BJ (cell line): Measurements from ENCODE around the gene ARHGAP26. TPM values are rescaled to one million over a fixed set of nuclear protein-coding genes. Genes with fewer than 3 reads are reported as not detected.

ENCODE experiments used
- CTCF ChIA-PET: fragments of 350-600 bp; formaldehyde crosslinking; extraction: SDS; loops from one replicate; lab custom pipeline; 2021; ENCODE audit warnings: antibody characterized with exemption, inconsistent platforms; lab: Yijun Ruan, JAX
- POLR2A ChIA-PET: fragments of 300-600 bp; sonication (Branson Sonifier 250); formaldehyde crosslinking; extraction: SDS; loops from one replicate; lab custom pipeline; 2021; ENCODE audit warnings: antibody characterized with exemption; lab: Charles Lee
- DNase-seq: peaks from one replicate; pipeline ENCODE4 v3.0.0-alpha.2; 2011; ENCODE audit warnings: low read depth
- H3K27me3 ChIP-seq: 2 replicates; pipeline ENCODE4 v1.6.0; 2011; ENCODE audit warnings: low read length; ENCODE audit not compliant: control insufficient read depth, insufficient read depth
- H3K36me3 ChIP-seq: 2 replicates; pipeline ENCODE4 v1.5.1; 2011; ENCODE audit warnings: low read length; ENCODE audit not compliant: control insufficient read depth, insufficient read depth
- H3K4me3 ChIP-seq: 2 replicates; pipeline ENCODE4 v1.5.1; 2011; ENCODE audit warnings: low read depth, mild to moderate bottlenecking, control low read depth, low read length
- polyA plus RNA-seq: library from polyadenylated mRNA; depleted of rRNA; stranded (reverse); fragments of >200 nt; gene quantifications from 2 replicates; pipeline ENCODE4 v1.2.3, GENCODE V29; 2011
- TF ChIP-seq, protein P1 (sequence below): IDR thresholded peaks from 2 replicates; pipeline ENCODE4 v1.5.1; 2011; ENCODE audit warnings: low read depth, mild to moderate bottlenecking, control low read depth, inconsistent platforms, low read length, moderate library complexity; ENCODE audit not compliant: insufficient read depth

The ARHGAP26 gene
- polyA plus RNA-seq, 1 experiment, result 4.8 TPM

DNA sequence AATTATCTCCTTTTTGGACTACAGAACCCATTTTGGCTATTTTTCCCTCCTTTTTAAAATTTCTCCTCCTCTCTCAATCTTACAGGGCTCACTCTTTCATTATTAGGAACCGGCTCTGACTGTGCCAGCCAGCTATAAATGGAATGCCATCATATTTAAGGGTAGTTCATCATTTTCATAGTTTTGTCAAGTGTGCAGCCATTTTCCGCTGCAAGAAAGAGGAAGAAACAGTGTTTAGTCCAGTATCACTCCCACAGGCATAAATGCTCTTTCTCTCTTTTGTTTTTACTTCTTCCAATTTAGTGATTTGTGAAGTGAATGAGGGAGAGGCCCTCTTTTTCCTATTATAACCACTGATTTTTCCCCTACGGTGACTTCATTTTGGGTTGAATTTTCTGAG, 343.3 kb downstream of the ARHGAP26 start:
- no peak for DNase-seq
- TF ChIP-seq, protein P1, sequence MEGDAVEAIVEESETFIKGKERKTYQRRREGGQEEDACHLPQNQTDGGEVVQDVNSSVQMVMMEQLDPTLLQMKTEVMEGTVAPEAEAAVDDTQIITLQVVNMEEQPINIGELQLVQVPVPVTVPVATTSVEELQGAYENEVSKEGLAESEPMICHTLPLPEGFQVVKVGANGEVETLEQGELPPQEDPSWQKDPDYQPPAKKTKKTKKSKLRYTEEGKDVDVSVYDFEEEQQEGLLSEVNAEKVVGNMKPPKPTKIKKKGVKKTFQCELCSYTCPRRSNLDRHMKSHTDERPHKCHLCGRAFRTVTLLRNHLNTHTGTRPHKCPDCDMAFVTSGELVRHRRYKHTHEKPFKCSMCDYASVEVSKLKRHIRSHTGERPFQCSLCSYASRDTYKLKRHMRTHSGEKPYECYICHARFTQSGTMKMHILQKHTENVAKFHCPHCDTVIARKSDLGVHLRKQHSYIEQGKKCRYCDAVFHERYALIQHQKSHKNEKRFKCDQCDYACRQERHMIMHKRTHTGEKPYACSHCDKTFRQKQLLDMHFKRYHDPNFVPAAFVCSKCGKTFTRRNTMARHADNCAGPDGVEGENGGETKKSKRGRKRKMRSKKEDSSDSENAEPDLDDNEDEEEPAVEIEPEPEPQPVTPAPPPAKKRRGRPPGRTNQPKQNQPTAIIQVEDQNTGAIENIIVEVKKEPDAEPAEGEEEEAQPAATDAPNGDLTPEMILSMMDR, result no peak
- Histone ChIP-seq H3K27me3 (no peaks in the 10 kb centered on the region), H3K4me3 (no peak overlapping the region), H3K36me3 (no peaks in the 10 kb centered on the region)
- POLR2A ChIA-PET, result no interaction called here
- CTCF ChIA-PET, result interaction anchor here (0.8 kb wide), 1 partner anchor 16 kb away, joined by 3 read pairs; no protein-coding TSS in a partner anchor

DNA sequence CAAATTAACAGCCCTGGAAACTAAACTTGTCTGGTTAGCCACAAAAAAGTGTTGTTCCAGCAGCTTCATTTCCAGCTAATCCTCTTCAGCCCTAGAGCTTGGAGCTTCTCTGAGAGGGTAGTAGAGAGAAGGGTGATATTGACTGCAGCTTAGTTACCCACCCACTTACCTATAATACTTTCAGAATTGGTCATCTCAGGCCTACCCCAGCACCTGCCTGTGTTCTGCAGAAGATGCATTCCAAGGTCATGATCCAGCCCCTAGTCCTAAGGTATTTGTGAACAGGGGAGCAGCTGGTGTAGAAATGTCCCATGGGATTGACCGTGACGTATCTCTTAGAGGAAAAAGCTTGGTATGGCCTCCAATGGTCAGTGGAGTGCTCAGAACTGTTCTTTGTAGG, 344.3 kb downstream of the ARHGAP26 start:
- Histone ChIP-seq H3K27me3 (no peaks in the 10 kb centered on the region), H3K36me3 (no peaks in the 10 kb centered on the region), H3K4me3 (no peak overlapping the region)
- TF ChIP-seq, protein P1, result no peak
- ChIA-PET CTCF (interaction anchor here (1.1 kb wide), 1 partner anchor 14 kb away, joined by 3 read pairs; no protein-coding TSS in a partner anchor), POLR2A (no interaction called here)
- DNase-seq, result no peak

DNA sequence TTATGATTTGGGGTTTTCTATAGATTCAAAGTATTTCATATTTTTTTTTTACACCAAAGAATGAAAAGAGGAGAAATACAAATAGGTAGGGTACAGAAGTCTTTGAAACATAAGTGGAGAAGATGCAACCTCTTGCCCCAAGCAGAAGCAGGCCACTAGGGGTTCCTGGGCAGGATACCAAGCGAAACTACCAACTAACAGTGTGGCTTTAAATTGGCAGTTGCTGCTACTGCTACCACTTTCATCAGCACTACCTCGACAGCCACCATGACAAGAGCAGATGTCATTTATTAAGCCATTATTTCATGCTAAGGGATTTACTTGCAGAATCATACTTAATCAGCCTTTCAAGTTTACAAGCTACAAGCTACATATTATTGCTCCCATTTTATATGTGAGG, 345.2 kb downstream of the ARHGAP26 start:
- CTCF ChIA-PET, result interaction anchor here (1.1 kb wide), 1 partner anchor 15 kb away, joined by 3 read pairs; no protein-coding TSS in a partner anchor
- no peak for DNase-seq
- POLR2A ChIA-PET, result no interaction called here
- Histone ChIP-seq H3K4me3 (no peak overlapping the region), H3K36me3 (no peaks in the 10 kb centered on the region), H3K27me3 (no peaks in the 10 kb centered on the region)
- TF ChIP-seq, protein P1, result no peak

DNA sequence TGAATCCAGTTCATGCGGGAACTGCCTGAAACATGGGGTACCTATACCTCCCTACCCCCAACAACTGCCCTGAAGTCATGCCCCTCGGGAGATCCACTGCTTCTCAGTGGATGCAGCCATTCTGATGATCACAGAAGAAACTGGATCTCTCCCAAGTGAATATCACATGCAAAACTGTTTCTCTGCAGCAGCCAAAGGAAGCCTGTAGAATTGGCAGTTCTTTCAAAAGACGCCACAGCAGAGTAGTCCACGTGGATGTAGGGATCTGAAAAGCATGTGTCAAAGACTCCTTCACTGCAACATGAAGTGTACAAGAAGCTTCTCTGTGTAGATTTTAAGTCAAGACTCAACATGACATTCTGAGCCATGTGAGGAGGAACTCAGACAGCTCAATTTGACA, 346.6 kb downstream of the ARHGAP26 start:
- H3K27me3 ChIP-seq, result no peaks in the 10 kb centered on the region
- TF ChIP-seq, protein P1, result no peak
- no peak for DNase-seq
- no peaks in the 10 kb centered on the region for H3K36me3 ChIP-seq
- POLR2A ChIA-PET, result no interaction called here
- CTCF ChIA-PET, result interaction anchor here (1.2 to 1.3 kb wide), 2 partner anchors 11 to 13 kb away, joined by 3 read pairs; no protein-coding TSS in a partner anchor
- no peak overlapping the region for H3K4me3 ChIP-seq

DNA sequence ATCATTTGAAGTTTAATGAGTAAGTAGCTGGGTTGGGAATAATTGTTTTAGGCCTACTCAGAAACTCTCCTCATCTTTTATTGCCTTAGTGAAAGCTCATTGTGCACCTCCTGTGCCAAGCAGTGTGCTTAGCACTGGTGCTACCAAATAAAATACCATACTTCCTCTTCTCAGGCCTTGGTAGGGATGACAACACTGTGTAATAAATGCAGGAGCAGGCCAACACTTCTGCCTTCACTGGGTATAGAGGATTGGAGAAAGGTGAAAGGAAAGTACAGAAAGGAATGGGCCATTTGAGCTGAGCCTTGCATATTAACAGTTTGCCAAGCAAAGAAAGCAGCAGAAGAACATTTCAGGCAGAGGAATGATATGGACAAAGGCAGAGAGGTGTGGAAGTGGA, 347.6 kb downstream of the ARHGAP26 start:
- CTCF ChIA-PET, result interaction anchor here (0.6 to 1.3 kb wide), 3 partner anchors 10 to 128 kb away, joined by 3 to 5 read pairs (median 3); no protein-coding TSS in a partner anchor
- H3K27me3 ChIP-seq, result no peaks in the 10 kb centered on the region
- TF ChIP-seq, protein P1, result no peak
- no peak for DNase-seq
- H3K4me3 ChIP-seq, result no peak overlapping the region
- H3K36me3 ChIP-seq, result no peaks in the 10 kb centered on the region
- POLR2A ChIA-PET, result no interaction called here
